Heart left ventricle (tissue), 16 donors: ENCODE measurements around the gene UNC13C. TPM values are rescaled to one million over a fixed set of nuclear protein-coding genes. Genes with fewer than 3 reads are reported as not detected.

Experiments used
- ATAC-seq, 4 donors: fragments of 200-7000 bp; cut with Tn5 transposase; one replicate each; pipeline ENCODE4 v1.9.1; 2020 to 2022; ENCODE audit warnings: moderate library complexity in 4 of 4, mild to moderate bottlenecking in 3 of 4, moderate number of reproducible peaks in 1 of 4
- DNase-seq, 5 donors: peaks; one replicate each; pipeline ENCODE4 v3.0.0-alpha.2; 2020
- H3K27ac ChIP-seq, 12 donors: fragments of 200-600 bp; sonication (generic) in 4 of 12; one replicate each; pipeline versions ENCODE4 v1.5.0 to v1.8.0; 2016 to 2022; ENCODE audit warnings: mild to moderate bottlenecking in 2 of 12
- H3K27me3 ChIP-seq, 9 donors: fragments of 200-600 bp; sonication (generic) in 2 of 9; one replicate each; pipeline versions ENCODE4 v1.5.1 to v1.8.0; 2016 to 2022; ENCODE audit warnings: mild to moderate bottlenecking in 3 of 9
- H3K36me3 ChIP-seq, 9 donors: fragments of 200-600 bp; sonication (generic) in 2 of 9; one replicate each; pipeline versions ENCODE4 v1.5.0 to v1.8.0; 2018 to 2022; ENCODE audit warnings: mild to moderate bottlenecking in 2 of 9
- H3K4me1 ChIP-seq, 12 donors: fragments of 200-600 bp; sonication (generic) in 4 of 12; one replicate each; pipeline versions ENCODE4 v1.5.0 to v1.8.0; 2016 to 2022; ENCODE audit warnings: mild to moderate bottlenecking in 3 of 12
- H3K4me3 ChIP-seq, 12 donors: fragments of 200-600 bp; sonication (generic) in 4 of 12; one replicate each; pipeline versions ENCODE4 v1.5.0 to v1.8.0; 2017 to 2022; ENCODE audit warnings: mild to moderate bottlenecking in 9 of 12, moderate library complexity in 4 of 12
- H3K9me3 ChIP-seq, 12 donors: fragments of 200-600 bp; sonication (generic) in 4 of 12; one replicate each; pipeline versions ENCODE4 v1.5.0 to v1.8.0; 2016 to 2022; ENCODE audit warnings: mild to moderate bottlenecking in 1 of 12
- CTCF ChIP-seq, 12 donors: fragments of 200-600 bp; sonication (generic) in 4 of 12; IDR thresholded peaks; one replicate each; pipeline versions ENCODE4 v1.5.0 to v1.8.0; 2018 to 2022; ENCODE audit warnings: antibody characterized with exemption in 12 of 12, mild to moderate bottlenecking in 5 of 12
- POLR2A ChIP-seq, 2 donors: fragments of 450-650 bp; IDR thresholded peaks; one replicate each; pipeline ENCODE4 v1.6.1; 2017; ENCODE audit warnings: antibody characterized with exemption in 2 of 2, mild to moderate bottlenecking in 2 of 2, moderate library complexity in 2 of 2
- WGBS, 4 donors: extraction: QIAGEN DNeasy Blood & Tissue Kit in 2 of 4; methylation state at CpG; one replicate each; pipeline versions ENCODE4 v1.1.5 to v1.1.7; 2013 to 2018; 5-methylcytosine and 5-hydroxymethylcytosine counted together
- intact Hi-C, 10 donors: fragments of 100-400 bp; cut with DNase I; formaldehyde crosslinking; loops; one replicate each; pipeline versions ENCODE4 v1.11.1 to v1.14.2; 2022
- polyA plus RNA-seq, 2 donors: library from polyadenylated mRNA; stranded (reverse); fragments of 200-250 nt; gene quantifications; one replicate each; pipeline ENCODE4 v1.2.3, GENCODE V29; 2013
- total RNA-seq, 9 donors: library from RNA; depleted of rRNA in 2 of 9; stranded (reverse); fragments of >200 nt in 2 of 9; fragmentation: NEBNext Ultra II Directional in 3 of 9; extraction: Animal tissue kit (Norgen Biotek cat#: 25700) in 3 of 9; gene quantifications; one replicate each; pipeline versions ENCODE4 v1.1.0 to v1.2.4, GENCODE V29; 2016 to 2023
- donor health status: ischemic (EF 13 %, LVEDD 7.1; RV severe dilation, severe dysfunction).
- donor health status: healthy with polysubstance abuse.
- donor health status: DM: no; HTN: yes; CAD: no.
- donor health status: DM: no; HTN: no; CAD: no.
- donor health status: ischemic (EF 25% LVEDD 6.9; RV normal size, moderate dysfunction).
- donor health status: ischemic (EF 25% LVEDD 5.7; RV mildly dilated, moderate dysfunction).
- donor health status: healthy.
- donor health status: DM: yes; HTN: yes; CAD: no.
- donor health status: ischemic (EF 35%, LVEDD 5.7; RV mildly dilated, moderate dysfunction).
- donor health status: nonischemic (EF 11% LVEDD 7.7; RV severe dilation, severe dysfunction).
- donor health status: DM: yes; HTN: yes; CAD: no.
- donor health status: PGD.
- donor health status: ischemic (EF 29% LVEDD 5.4; RV normal size, mild dysfunction).
- donor health status: nonischemic (EF 23%, LVEDD 6.1; RV moderate dilation, normal function).

Gene UNC13C
- total and polyA plus RNA-seq, 11 donors, result 0.07 to 0.71 (median 0.39) TPM; not detected in 5

- Histone ChIP-seq H3K4me1 (no peaks in the 10 kb centered on the region), H3K27ac (no peak overlapping the region), H3K4me3 (no peak overlapping the region), H3K36me3 (no peaks in the 10 kb centered on the region), H3K9me3 (peaks cover 0 to 17% (median 0%) of the 10 kb centered on the region in 12 donors), H3K27me3 (no peaks in the 10 kb centered on the region)
- ATAC-seq (no peak), DNase-seq (no peak)
- no peak for TF ChIP-seq CTCF (IDR thresholded peaks at IDR 0.05)
- no peak for TF ChIP-seq POLR2A (IDR thresholded peaks at IDR 0.05)
- intact Hi-C loops, result no loop called here
- 94 to 100% (median 97%) methylated on average over 2 to 4 of the region's 4 CpGs for WGBS, 4 donors
Observed at GRCh38 chr15:54594115-54594514, 615.9 kb downstream of the UNC13C start.

- DNase-seq, result no peak
- ATAC-seq, result no peak
- H3K27me3 ChIP-seq, result no peaks in the 10 kb centered on the region
Observed at GRCh38 chr15:54599386-54599785, 621.1 kb downstream of the UNC13C start.

GRCh38 chr15:54605043-54605442 is 626.8 kb downstream of the UNC13C start:
- Histone ChIP-seq H3K36me3 (no peaks in the 10 kb centered on the region), H3K27ac (no peak overlapping the region), H3K27me3 (no peaks in the 10 kb centered on the region), H3K4me3 (no peak overlapping the region), H3K4me1 (no peaks in the 10 kb centered on the region), H3K9me3 (no peaks in the 10 kb centered on the region)
- no peak for ATAC-seq
- no peak for DNase-seq
- 17 to 28% (median 28%) methylated on average over 2 of the region's 2 CpGs for WGBS, 4 donors
- intact Hi-C loops, result no loop called here
- no peak for TF ChIP-seq CTCF (IDR thresholded peaks at IDR 0.05)
- TF ChIP-seq POLR2A (IDR thresholded peaks at IDR 0.05), result no peak

More at GRCh38 chr15:54599386-54599785, 621.1 kb downstream of the UNC13C start:
- no peaks in the 10 kb centered on the region for H3K36me3 ChIP-seq
- no peaks in the 10 kb centered on the region for H3K9me3 ChIP-seq
- no peaks in the 10 kb centered on the region for H3K4me1 ChIP-seq
- no peak overlapping the region for H3K27ac ChIP-seq
- H3K4me3 ChIP-seq, result no peak overlapping the region
- 74 to 81% (median 76%) methylated on average over 3 of the region's 3 CpGs for WGBS, 4 donors
- TF ChIP-seq CTCF (IDR thresholded peaks at IDR 0.05) (no peak), POLR2A (IDR thresholded peaks at IDR 0.05) (no peak)
- intact Hi-C loops, result no loop called here

- ATAC-seq (no peak), DNase-seq (no peak)
- no peak for TF ChIP-seq POLR2A (IDR thresholded peaks at IDR 0.05)
- TF ChIP-seq CTCF (IDR thresholded peaks at IDR 0.05), result no peak
- no peak overlapping the region for H3K27ac ChIP-seq
- no peaks in the 10 kb centered on the region for H3K27me3 ChIP-seq
- no peak overlapping the region for H3K4me3 ChIP-seq
- no peaks in the 10 kb centered on the region for H3K4me1 ChIP-seq
- intact Hi-C loops, result no loop called here
- no peaks in the 10 kb centered on the region for H3K36me3 ChIP-seq
- WGBS, 4 donors, result 88 to 95% (median 92%) methylated on average over 4 of the region's 4 CpGs
- no peaks in the 10 kb centered on the region for H3K9me3 ChIP-seq
Observed at GRCh38 chr15:54605556-54605955, 627.3 kb downstream of the UNC13C start.
